GM18508 (cell line): ENCODE results near the gene UXS1.

Experiments
- ATAC-seq: cut with Tn5 transposase; IDR thresholded peaks from one replicate; pipeline ENCODE4 v1.9.1; 2021; ENCODE audit warnings: moderate number of reproducible peaks; ENCODE audit not compliant: insufficient read depth, unreplicated experiment

UXS1 gene

DNA sequence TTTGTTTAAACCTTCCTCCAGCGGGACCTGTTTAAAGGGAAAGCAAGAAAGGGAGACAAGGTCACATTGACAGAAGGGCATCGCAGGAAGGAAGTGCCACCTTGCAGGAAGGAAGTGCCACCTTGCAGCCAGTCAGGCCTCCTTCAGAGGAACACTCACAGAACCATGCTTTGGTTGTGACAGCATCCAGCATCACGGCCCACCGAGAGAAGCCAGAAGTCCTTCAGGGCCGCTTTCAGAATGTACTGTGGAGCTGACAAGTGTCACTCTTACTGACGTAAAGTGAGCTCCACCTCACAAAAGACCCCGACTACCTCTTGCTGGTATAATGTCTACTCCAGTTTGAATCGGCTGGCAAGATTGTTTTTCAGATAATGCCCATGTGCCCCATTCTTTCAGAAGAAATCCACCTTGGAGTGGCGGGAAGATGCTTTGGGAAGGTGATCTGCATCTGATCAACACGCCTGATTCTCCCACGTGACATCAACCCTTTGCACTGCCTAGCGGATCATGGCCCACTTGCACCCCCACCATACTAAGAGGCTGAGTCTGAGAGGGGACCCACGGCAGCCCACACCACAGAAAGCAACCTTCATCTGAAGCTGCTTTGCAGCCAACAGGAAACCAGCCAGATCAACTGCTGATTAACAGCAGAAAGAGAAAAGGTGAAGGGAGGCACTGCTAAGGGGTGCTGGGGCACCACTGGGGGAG lies 99.8 kb downstream of the UXS1 start:
- ATAC-seq = no peak

DNA sequence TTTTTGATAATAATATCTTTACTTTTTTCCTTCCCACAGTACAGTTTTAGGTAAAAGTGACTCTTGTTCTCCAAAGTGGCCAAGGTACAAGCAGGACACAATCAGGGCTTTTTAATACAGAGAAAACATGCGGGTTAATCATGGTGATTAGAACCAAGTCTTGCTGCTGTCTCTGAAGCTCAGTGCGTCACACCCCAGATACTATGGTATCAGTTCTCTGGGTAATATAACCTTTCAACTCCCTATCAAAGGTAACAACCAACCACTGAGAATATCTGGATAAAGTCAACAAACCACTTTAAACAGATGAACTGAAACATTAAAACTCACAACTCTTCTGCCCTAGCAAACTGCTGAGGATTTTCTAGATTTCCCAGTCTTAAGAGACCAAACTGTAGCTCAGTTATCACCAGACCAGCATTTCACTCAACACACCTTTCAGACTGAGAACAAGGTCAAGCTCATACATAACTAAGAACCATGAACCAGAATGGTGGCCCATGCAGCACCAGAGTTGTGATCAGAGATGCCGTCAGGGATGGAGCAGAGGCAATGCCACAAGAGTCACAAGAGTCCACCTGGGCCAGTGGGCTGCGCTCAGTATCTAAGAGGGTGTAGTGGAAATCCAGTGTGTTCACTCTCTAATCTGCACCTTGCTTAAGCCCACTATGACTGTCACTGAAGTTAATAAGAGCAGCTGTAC lies 103.0 kb downstream of the UXS1 start:
- no peak for ATAC-seq

DNA sequence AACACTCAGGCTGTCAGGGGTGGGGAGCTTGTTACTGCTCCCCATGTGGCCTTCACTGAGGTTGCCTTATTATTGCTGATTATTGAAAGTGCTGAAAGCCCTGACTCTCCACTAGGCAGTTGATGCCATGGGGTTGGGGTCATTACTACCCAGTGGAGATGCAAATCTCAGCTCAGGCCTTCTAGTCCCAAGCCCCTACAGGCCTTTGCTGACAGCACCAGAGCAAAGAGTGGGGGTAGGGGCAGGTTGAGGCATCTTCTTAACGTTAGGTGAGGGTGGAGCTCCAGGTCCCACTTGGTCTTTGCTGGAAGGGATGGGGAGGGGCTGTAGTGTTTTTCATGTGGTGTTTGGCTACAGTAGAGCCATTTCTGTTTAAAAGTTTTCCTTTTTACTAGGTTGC lies 104.5 kb downstream of the UXS1 start:
- no peak for ATAC-seq

DNA sequence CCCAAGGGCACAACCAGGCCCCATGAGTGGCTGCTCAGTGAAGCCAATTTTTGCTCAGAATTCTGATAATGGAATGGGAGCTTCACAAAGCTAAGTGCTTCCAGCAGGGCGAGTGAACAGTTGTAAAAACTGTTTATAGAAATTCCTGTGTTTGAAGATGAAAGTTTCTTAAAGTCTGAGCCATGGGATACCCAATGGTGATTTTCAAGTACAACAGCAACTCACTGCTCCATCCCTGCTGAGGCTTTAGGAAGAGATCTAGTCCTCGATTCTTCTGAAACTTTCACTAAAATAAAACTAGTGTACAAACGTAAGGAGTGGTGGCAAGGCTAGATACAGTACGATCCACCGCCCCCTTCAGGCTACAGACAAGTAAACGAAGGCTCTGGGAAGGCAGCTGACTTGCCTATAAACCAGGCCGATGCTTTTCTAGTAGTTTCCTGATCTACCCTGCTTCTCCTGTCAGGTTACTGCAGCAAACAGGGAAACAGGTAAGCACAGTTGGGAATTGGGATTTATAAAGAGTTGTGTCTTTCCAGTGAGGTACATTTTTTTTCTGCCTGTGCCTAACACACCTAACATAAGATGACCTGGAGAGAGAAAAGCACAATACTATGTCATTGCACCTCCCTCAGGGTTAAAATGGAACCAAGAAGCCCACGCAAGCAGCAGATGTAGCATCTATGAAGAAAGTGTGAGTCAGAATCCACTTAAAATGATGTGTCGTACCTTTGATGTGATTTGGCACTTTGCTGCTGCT lies 108.7 kb downstream of the UXS1 start:
- ATAC-seq = no peak

DNA sequence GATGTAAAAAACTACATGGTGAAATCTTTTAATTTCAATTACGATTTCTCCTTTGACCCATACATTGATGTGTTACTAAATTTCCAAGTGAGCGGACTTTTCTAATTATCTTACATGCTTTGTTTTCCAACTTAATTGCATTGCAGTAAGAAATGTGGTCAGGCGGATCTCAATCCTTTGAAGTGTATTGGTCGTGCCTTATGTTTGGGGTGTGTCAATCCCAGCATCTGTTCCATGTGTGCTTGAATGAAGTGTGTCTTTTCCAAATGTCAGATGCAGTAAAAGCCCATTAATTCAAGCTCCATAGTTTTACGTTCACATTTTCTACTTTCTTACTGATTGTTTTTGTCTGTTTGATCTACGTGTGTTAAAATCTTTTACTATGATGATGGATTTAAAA lies 113.1 kb downstream of the UXS1 start:
- no peak for ATAC-seq

DNA sequence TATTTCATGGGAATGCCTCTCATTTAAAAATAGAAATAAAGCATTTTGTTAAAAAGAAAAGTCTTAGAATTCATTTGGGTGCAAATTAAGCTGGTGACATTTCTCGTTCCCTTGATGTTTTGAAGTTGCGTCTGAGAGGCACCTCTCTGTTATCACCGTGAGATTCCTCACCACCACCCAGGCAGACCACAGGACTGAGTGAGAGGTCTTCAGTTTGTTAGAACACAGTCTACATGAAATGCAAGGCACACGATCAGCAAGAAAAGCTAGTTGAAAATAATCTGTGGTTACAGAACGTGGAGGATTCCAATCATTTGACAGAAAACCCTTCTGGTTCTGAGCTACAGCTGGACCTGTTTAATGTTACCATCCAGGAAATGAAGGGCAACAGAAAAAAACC lies 116.0 kb downstream of the UXS1 start:
- ATAC-seq = no peak

DNA sequence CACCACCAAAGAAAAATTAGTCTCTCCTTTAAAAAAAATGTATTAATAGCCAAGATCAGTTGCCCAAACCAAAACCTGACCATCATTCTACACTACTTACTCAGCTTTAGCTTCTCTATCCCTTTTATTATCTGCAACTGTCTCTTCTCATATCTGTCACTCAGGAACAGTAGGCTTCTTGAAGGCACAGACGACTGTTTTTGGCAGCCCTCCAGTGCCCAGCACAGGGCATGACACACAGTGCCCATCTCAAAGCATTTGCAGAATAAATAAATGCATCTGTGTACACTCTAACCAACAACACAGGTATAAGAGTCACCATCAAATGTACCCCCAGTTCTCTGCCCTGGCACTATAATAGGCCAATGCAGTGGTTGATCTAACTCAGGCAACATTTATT lies 117.2 kb downstream of the UXS1 start:
- ATAC-seq = no peak

DNA sequence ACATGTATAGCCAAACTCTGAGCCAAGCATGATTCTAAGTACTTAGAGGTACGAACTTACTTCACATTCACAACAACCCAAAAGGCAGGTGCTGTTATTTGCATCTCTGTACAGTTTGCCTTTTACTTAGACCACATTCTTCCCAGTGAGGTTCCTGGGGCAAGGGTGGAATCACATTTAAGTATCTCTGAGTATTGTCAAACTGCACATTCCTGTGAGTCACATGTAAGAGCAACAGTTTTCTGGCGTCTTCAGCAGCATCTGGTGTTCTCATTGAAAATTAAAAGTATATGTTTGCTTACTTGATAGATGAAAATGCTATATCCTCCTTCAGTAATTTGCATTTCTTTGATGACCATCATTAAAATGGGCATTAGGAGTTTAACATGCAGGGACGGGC lies 119.1 kb downstream of the UXS1 start:
- ATAC-seq = no peak

DNA sequence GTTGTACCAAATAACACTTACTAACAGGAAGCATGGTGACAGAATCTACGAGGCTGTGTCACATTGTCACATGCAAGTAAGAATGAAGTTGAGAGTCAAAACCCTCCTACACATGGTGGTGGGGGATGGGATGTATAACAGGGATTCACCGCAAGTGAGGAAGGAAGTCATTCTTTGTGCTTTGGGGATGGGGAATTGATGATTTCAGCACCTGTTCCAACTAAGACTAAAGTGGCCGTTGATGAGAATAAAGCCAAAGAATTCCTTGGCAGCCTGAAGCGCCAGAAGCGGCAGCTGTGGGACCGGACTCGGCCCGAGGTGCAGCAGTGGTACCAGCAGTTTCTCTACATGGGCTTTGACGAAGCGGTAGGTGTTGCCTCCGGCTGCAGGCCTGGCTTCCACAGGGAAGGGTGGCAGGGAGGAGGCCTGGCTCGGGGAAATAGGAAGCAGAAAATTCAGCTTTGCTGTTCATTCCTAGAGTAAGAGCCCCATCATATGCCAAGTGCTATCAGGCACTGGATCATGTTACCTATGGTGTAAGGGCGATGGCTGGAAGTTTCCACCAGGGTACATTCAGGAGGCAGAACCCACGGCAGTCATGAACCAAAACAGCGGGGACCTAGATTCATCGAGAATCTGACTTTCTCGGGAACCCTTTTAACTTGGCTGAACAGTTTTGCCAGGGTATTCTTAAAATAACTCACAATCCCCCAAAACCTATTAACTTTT lies 120.3 kb downstream of the UXS1 start:
- no peak for ATAC-seq

DNA sequence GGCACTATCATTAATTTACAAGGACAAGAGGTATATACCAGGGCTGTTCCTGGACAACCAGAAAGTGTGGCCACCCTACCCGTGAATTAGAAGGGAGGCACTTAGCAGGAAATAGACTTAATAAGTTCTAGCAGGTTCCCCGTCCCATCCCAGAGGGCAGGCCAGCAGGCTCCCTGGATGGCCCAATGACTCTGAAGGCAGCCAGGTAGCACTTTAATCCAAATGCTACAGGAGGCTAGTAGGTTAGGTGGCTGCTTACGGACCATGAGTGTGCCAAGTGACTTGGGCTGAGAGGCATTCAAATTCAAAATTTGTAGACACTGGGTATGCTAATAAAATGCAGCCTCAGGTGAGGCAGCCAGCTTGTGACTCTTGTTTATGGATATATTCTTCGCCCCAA lies 123.9 kb downstream of the UXS1 start:
- no peak for ATAC-seq

DNA sequence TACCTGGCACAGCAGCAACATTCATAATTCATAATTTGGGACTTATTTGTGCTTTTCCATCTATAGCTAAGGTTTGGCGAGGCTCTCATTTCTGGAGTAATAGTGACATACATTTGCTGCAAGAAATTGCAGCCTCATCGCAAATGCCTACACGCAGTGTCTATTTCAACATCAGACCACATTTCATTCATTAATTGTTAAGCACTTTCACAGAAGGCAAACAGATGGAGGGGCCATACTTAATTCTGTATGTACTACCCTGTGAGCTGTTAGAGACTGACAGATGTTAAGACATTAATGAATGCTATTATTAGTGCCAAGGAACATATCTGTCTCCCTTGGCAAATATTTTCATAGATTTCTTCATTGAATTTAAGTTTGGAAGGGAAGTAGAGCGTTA lies 125.7 kb downstream of the UXS1 start:
- no peak for ATAC-seq

DNA sequence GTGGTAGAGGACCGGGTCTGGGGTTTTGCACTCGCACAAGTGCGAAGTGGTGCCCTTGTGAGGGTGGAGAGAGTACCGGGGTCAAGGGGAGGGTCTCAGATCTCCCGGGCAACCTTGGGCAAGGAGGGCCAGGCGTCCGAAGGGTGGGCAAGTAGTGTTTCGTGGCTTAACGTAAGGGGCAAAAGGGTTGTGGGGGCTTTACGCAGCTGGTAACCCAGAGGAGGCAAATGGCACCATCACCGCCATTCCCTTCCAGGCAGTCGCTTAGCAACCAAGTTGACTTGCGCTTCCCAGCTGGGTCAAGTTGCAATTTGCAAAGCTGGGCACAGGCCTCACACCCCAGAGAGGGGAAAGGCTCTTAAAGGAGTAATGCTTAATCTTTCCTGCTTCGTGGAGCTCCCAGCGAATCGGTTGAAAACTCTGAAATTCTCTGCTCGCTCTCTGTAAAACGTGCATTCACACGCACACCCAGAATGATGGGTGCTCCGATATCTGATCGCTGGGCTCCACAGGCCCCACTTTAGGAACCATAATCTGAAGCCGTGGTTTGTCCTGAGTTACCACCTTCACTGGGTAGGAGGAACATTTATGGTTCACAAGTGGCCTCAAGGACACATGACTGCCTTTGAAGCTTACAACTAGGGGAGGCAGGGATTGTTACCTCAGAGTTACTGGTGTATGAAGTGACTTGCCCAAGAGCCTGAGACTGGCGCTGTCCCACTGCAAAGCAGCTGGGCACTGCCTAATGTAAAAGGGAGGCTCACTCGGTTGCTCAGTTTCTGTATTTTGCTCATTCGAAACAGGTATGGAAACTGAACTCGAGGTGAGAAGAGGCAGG lies 127.9 kb downstream of the UXS1 start:
- no peak for ATAC-seq

DNA sequence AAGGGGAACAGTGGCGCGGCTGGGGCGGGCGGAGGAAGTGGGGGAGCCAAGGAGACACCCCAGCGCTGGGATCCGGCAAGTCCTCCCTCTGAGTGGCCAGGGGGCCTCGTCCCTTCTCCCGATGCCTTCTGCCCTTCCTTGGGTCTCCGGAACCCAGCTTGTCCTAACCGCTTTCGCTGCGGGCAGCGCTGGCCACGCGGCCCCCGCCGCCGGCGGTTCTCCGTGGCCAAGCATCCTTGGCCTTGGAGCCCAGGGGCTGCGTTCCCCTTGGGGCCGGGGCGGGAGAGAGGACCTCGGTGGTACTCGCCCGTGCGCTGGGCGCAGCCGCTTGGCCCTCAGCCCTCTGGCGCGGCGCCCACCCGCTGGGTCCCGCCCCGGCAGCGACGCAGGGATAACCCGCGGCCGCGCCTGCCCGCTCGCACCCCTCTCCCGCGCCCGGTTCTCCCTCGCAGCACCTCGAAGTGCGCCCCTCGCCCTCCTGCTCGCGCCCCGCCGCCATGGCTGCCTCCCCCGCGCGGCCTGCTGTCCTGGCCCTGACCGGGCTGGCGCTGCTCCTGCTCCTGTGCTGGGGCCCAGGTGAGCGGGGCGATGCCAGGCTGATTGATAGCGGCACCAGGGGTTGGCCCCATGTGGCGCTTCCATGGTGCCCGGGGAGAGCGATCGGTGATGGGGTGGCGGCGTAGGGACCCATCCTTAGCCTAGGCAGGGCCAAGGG lies 128.7 kb downstream of the UXS1 start:
- no peak for ATAC-seq

DNA sequence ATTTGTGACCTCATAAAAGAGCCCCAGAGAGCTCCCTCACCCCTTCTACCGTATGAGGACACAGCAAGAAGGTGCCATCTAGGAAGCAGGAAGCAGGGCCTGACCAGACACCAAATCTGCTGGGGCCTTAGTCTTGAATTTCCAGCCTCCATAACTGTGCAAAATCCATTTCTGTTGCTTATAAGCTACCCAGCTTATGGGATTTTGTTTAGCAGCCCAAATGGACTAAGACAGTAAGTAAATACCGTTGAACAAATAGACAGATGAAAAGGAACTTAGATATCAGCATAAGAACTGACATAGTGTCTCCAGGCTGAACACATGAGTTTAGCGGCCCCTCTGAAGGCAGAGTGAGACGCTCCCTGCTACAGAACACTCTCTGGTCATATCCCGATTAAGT lies 130.9 kb downstream of the UXS1 start:
- ATAC-seq = no peak

DNA sequence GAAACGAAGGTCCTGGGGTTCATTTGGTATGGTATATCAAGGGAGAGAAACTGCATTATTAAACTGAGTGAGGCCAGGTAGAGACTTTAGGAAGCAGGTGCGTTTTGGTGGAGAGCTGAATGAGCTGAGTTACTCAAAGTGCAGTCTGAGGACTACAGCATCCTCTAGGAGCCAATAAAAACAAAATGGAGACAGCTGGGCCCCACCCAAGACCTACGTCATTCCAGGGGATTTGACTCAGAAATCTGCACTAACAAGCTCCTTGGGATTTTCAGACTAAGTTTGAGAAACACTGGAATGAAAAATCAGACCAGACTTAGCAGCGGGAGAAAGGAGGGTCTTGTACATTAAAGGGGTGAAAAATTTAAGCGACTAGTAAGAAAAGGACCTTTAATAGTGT lies 131.5 kb downstream of the UXS1 start:
- no peak for ATAC-seq

DNA sequence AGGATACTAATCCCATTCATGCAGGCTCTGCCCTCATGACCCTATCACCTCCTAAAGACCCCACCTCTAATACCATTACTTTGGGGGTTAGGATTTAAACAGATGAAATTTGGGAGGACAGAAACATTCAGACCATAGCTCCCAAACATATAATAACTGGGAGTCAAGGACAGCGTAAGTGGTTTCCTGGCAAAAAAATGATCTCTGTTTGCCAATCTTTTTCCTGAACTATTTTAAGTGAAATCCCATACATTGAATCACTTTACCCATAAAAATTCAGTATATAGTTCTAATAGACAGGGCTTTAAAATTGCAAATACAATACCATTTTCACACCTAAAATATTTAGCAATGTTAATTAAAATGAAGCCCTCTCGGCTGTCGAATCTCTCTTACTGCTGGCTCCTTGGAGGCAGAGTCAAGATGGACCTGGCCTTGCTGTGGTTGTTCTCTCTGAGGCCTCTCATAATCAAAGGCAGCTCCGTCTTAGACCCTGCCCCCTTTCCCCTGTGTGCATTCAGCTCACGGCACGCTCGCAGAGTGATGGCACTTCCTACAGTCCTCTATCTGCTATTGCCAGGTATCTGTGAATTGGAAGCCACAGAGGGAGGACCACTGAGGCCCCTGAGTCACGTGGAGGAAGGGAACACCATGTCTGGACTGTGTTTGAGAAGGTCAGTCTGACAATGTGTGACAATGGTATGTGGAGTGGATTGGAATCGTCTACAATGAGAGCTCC lies 132.3 kb downstream of the UXS1 start:
- ATAC-seq = no peak

DNA sequence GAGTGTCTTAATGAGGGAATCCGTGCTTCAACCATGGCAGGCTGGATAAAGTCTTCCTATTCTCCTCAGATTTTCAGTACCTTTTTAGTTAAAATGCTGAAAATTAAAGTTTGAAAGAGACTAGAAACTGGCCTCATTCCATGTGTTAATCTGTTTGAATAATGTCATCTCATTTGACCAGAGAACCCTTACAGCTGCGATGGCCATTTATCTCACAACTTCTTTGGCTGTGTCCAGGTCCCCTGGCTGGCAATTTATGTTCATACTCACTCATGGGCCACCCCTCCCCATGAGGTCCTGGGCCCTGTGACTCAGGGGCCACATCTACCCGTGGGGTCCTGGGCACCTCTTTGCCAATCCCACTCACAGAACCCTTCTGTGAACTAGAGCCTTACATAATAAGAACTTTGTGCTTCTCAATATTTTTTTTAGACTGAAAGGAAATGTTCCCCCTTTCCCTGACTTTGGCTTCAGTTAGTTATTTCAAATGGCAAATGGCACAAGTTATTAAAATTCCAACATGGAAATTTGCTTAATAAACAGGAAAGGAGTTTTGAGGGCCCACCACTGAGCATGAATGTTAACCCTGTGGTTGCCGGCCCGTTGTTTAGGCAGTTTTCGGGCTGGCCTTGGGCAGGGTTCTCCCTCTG lies 134.6 kb downstream of the UXS1 start:
- no peak for ATAC-seq

DNA sequence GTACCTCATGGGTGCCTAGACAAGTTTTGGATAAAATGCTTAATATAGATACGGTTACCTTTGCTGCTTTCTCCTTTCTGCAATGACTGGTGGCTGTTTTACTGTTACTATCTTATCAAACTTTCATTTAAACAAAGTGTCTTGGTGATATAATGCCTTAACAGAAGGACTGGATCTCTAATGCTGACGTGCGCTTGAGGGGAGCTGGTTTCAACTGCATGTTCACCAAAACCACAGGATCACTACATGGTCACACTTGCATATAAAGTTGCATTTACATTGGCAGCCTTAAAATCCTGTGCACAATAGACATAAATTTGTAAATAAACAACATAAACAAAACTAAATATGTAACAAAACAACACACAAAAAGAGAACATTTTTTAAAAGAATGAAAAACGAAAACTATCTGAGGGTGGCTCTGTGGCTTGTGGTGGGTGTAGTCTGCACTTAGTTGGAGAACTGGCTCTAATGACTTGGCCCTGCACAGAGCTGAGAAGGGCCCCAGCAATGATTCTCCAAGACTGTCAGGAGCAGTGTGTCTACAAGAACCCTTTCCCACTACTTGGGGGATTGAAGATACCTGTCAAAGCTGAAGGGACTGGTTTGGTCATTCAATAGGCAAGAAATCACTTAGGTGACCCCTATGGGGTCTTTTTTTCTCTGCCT lies 135.5 kb downstream of the UXS1 start:
- no peak for ATAC-seq
